ENCODE data around the gene PXT1. TPM values are rescaled to one million over a fixed set of nuclear protein-coding genes. Genes with fewer than 3 reads are reported as not detected.
"Not testable (repeated sequence)": the region's sequence is repeated elsewhere in the genome, so short reads cannot be mapped to it uniquely, and the experiment has no call there.

The PXT1 gene
- total RNA-seq, 3 donors from 2014 or later: not detected

DNA sequence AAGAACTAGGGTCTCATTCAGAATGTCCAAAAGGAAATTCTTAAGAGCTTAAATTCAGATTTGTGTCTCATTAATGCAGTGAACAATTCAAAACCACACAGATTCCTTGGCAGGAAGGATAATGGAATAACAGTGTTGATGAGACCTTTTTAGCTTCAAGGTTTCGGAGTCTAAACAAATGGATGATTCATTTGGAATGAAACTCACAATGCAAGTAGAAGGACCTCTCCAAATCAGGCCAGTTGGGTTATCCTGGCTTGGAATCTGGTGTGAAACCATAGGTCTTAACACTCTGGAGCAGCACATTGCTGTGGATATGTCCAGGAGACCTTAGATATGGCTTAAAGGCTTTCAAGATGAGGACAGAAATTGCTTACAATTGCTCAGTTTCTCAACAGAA, 45.0 kb upstream of the PXT1 start:
- DNase-seq (no peak), ATAC-seq (no peak)
- intact Hi-C loops (cut with DNase I, micrococcal nuclease): no loop called here
- H3K4me1 ChIP-seq (ENCODE audit: low read depth): no peaks in the 10 kb centered on the region
- TF ChIP-seq, protein P1, sequence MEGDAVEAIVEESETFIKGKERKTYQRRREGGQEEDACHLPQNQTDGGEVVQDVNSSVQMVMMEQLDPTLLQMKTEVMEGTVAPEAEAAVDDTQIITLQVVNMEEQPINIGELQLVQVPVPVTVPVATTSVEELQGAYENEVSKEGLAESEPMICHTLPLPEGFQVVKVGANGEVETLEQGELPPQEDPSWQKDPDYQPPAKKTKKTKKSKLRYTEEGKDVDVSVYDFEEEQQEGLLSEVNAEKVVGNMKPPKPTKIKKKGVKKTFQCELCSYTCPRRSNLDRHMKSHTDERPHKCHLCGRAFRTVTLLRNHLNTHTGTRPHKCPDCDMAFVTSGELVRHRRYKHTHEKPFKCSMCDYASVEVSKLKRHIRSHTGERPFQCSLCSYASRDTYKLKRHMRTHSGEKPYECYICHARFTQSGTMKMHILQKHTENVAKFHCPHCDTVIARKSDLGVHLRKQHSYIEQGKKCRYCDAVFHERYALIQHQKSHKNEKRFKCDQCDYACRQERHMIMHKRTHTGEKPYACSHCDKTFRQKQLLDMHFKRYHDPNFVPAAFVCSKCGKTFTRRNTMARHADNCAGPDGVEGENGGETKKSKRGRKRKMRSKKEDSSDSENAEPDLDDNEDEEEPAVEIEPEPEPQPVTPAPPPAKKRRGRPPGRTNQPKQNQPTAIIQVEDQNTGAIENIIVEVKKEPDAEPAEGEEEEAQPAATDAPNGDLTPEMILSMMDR (IDR thresholded peaks at IDR 0.05): no peak
- H3K36me3 ChIP-seq (ENCODE audit: low read depth): no peaks in the 10 kb centered on the region
- H3K4me3 ChIP-seq: no peak overlapping the region
- H3K9me3 ChIP-seq: no peaks in the 10 kb centered on the region

DNA sequence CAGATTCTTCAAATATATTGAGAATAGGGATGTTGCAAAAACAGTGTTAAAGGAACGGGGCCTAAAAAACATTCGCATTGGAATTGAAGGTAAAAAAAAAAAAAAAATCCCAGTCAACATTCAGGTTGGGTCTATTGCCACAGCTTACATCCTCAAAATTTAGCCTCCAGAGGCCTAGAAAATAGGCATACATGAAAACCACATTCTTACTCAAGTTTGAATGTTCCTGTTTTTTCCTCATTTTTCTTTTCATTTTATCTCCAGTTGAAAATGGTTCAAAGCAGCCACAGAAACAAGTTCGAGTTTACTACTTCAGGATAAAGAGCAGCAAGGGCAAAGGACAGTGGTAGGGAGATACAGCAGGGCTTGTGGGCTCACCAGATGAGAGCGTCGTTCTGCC, 42.1 kb upstream of the PXT1 start:
- TF ChIP-seq, protein P1 (IDR thresholded peaks at IDR 0.05): no peak
- no peaks in the 10 kb centered on the region for H3K9me3 ChIP-seq
- H3K36me3 ChIP-seq (ENCODE audit: low read depth): peaks cover 5% of the 10 kb centered on the region
- DNase-seq (no peak), ATAC-seq (no peak)
- no peaks in the 10 kb centered on the region for H3K4me1 ChIP-seq (ENCODE audit: low read depth)
- intact Hi-C loops (cut with DNase I, micrococcal nuclease): no loop called here
- H3K4me3 ChIP-seq: no peak overlapping the region

DNA sequence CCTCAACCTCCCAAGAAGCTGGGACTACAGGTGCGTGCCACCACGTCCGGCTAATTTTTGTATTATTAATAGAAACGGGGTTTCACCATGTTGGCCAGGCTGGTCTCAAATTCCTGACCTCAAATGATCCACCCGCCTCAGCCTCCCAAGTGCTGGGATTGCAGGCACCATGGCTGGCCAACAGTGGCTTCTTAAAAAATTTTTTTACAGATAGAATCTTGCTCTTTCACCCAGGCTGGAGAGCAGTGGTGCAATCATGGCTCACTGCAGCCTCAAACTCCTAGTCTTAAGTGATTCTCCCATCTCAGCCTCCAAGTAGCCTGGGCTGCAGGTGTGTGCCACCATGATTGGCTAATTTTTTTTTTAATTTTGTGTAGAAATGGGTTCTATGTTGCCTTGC, 40.7 kb upstream of the PXT1 start:
- intact Hi-C loops (cut with DNase I, micrococcal nuclease); H3K9me3 ChIP-seq; H3K4me3 ChIP-seq; H3K36me3 ChIP-seq (ENCODE audit: low read depth); H3K4me1 ChIP-seq (ENCODE audit: low read depth); ATAC-seq; DNase-seq: not testable (repeated sequence)

DNA sequence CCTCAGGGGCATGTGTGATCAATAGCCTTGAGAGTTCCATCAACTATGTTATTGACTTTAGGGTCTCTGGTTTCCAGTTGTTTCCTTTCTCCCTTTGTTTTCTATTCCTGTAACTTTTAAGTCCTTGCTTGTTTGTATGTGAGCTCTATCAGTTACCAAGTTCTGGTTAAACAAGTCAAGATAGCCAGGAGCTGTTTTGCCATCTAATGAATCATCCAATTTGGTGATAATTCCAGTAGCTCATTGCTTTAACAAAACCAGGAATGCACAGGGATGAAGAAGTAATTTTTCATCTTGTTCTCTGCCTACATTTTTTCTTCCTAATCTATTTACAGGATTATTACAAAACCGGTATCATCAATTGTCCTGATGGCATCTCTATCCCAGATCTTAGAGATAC, 36.6 kb upstream of the PXT1 start:
- TF ChIP-seq, protein P1 (IDR thresholded peaks at IDR 0.05): no peak
- Histone ChIP-seq H3K36me3 (ENCODE audit: low read depth) (peaks cover 5% of the 10 kb centered on the region), H3K4me1 (ENCODE audit: low read depth) (no peaks in the 10 kb centered on the region), H3K9me3 (no peaks in the 10 kb centered on the region), H3K4me3 (no peak overlapping the region)
- intact Hi-C loops (cut with DNase I, micrococcal nuclease): no loop called here
- ATAC-seq (no peak), DNase-seq (no peak)

DNA sequence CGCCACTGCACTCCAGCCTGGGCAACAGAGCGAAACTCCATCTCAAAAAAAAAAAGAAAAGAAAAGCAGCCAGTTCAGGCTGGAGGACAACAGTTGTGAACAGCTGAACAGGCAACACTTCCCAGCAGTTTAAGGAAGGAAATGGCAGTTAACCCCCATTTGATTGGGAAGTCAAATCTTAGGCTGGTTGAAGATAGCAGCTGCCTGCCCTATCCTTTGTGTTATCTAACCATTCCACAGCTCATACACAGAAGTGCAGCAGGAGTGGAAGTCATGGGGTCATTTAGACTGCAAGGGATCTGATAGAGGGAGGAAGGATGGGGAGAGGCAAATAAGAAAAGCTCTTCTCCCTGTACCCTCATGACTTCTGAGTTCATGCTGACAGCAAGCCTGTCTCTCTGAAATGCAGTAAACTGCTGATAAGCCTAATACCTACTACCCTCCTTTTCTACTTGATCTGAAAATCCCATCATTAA, 35.4 kb upstream of the PXT1 start:
- intact Hi-C loops (cut with DNase I, micrococcal nuclease): no loop called here
- TF ChIP-seq, protein P1 (IDR thresholded peaks at IDR 0.05): no peak
- H3K4me3 ChIP-seq: no peak overlapping the region
- H3K4me1 ChIP-seq (ENCODE audit: low read depth): no peaks in the 10 kb centered on the region
- H3K36me3 ChIP-seq (ENCODE audit: low read depth): peaks cover 5% of the 10 kb centered on the region
- no peak for ATAC-seq
- no peak for DNase-seq
- no peaks in the 10 kb centered on the region for H3K9me3 ChIP-seq

DNA sequence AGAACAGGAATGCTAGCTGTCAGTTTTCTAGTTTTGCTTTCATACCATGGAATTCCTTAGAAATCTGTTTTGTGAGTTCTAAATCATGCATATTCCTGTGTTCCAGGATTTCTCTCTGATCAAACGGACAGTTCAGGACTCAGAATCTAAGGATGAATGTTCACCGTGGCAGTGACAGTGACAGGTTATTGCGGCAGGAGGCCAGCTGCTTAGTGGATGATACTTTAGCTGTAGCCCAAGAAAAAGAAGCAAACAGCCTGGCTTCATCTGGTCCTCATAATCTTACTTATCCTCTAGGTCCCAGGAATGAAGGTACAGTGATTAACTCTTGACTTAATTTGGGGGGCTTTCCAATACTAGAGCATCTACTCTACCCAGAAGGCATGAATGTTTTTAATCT, 27.3 kb upstream of the PXT1 start:
- no peak for ATAC-seq
- no peaks in the 10 kb centered on the region for H3K9me3 ChIP-seq
- intact Hi-C loops (cut with DNase I, micrococcal nuclease): no loop called here
- no peak overlapping the region for H3K4me3 ChIP-seq
- no peaks in the 10 kb centered on the region for H3K4me1 ChIP-seq (ENCODE audit: low read depth)
- no peaks in the 10 kb centered on the region for H3K36me3 ChIP-seq (ENCODE audit: low read depth)
- no peak for DNase-seq
- TF ChIP-seq, protein P1 (IDR thresholded peaks at IDR 0.05): no peak
